IMR-90 (cell line): Measurements from ENCODE around the gene WDR70.

Source experiments
- BHLHE40 ChIP-seq: fragments of 150-350 bp; IDR thresholded peaks from 2 replicates; pipeline ENCODE4 v1.6.1; 2016; ENCODE audit warnings: mild to moderate bottlenecking, low read depth, low read length
- CEBPB ChIP-seq: IDR thresholded peaks from 2 replicates; pipeline ENCODE4 v1.6.1; 2012; ENCODE audit warnings: low read depth, low read length, improper control_type of control experiment
- CHD1 ChIP-seq: IDR thresholded peaks from 2 replicates; pipeline ENCODE4 v1.6.1; 2012; ENCODE audit warnings: low read depth, low read length, improper control_type of control experiment
- CTCF ChIP-seq: conservative IDR thresholded peaks from 2 replicates; pipeline ENCODE4 v1.5.1; 2012; ENCODE audit warnings: mild to moderate bottlenecking, low read depth, low read length, improper control_type of control experiment
- MXI1 ChIP-seq: IDR thresholded peaks from 2 replicates; pipeline ENCODE4 v1.6.1; 2012; ENCODE audit warnings: low read depth, mild to moderate bottlenecking, low read length, moderate library complexity, borderline replicate concordance
- POLR2A ChIP-seq: IDR thresholded peaks from 2 replicates; pipeline ENCODE4 v1.6.1; 2012; ENCODE audit warnings: mild to moderate bottlenecking, low read depth, low read length
- RAD21 ChIP-seq: IDR thresholded peaks from 2 replicates; pipeline ENCODE4 v1.6.1; 2012; ENCODE audit warnings: low read length, improper control_type of control experiment
- RFX5 ChIP-seq: IDR thresholded peaks from 2 replicates; pipeline ENCODE4 v1.8.0; 2012; ENCODE audit warnings: low read depth, mild to moderate bottlenecking, low read length, moderate library complexity
- SMC3 ChIP-seq: fragments of 150-350 bp; IDR thresholded peaks from 2 replicates; pipeline ENCODE4 v1.6.1; 2016; ENCODE audit warnings: low read depth, mild to moderate bottlenecking, antibody characterized with exemption, low read length, moderate library complexity
- USF2 ChIP-seq: fragments of 150-350 bp; IDR thresholded peaks from 2 replicates; pipeline ENCODE4 v1.6.1; 2017; ENCODE audit warnings: mild to moderate bottlenecking, antibody characterized with exemption, low read length, low read depth

GRCh38 chr5:37533851-37534250 is 154.7 kb downstream of the WDR70 start:
- no peak for TF ChIP-seq USF2
- no peak for TF ChIP-seq RFX5
- no peak for TF ChIP-seq MXI1
- no peak for TF ChIP-seq CTCF
- TF ChIP-seq BHLHE40: no peak
- TF ChIP-seq CEBPB: no peak
- TF ChIP-seq SMC3: no peak
- no peak for TF ChIP-seq CHD1
- TF ChIP-seq POLR2A: no peak
- TF ChIP-seq RAD21: no peak
